GM19035 (cell line): ENCODE results near the gene CD177.
"Not testable (repeated sequence)": the region's sequence is repeated elsewhere in the genome, so short reads cannot be mapped to it uniquely, and the experiment has no call there.

Experiments
- ATAC-seq: cut with Tn5 transposase; IDR thresholded peaks from one replicate; pipeline ENCODE4 v1.9.1; 2021; ENCODE audit not compliant: unreplicated experiment

The CD177 gene

GRCh38 chr19:43353606-43354304 lies at the start of gene CD177:
Gene CD177 (plus strand): TSS chr19:43353686. CDS start chr19:43353715, 29 bp downstream.
- ATAC-seq, result no peak

- ATAC-seq, result no peak
These were observed 47.8 kb upstream of the CD177 start for GRCh38 chr19:43305642-43306041.

- no peak for ATAC-seq
These were observed 47.4 kb upstream of the CD177 start for GRCh38 chr19:43306097-43306496.

- ATAC-seq, result no peak
These were observed 45.2 kb upstream of the CD177 start for GRCh38 chr19:43308244-43308815.

GRCh38 chr19:43309466-43309865 lies 44.0 kb upstream of the CD177 start:
- ATAC-seq, result no peak

GRCh38 chr19:43310221-43310620 lies 43.3 kb upstream of the CD177 start:
- no peak for ATAC-seq

GRCh38 chr19:43311256-43311655 lies 42.2 kb upstream of the CD177 start:
- ATAC-seq, result no peak

- no peak for ATAC-seq
These were observed 41.8 kb upstream of the CD177 start for GRCh38 chr19:43311706-43312105.

- no peak for ATAC-seq
These were observed 39.6 kb upstream of the CD177 start for GRCh38 chr19:43313711-43314495.

GRCh38 chr19:43315851-43316250 lies 37.6 kb upstream of the CD177 start:
- ATAC-seq, result no peak

- ATAC-seq, result no peak
These were observed 36.7 kb upstream of the CD177 start for GRCh38 chr19:43316591-43317319.

GRCh38 chr19:43318203-43318602 lies 35.3 kb upstream of the CD177 start:
- no peak for ATAC-seq

GRCh38 chr19:43318796-43319314 lies 34.6 kb upstream of the CD177 start:
- no peak for ATAC-seq

GRCh38 chr19:43320546-43320945 lies 32.9 kb upstream of the CD177 start:
- no peak for ATAC-seq

- ATAC-seq, result not testable (repeated sequence)
These were observed 26.7 kb upstream of the CD177 start for GRCh38 chr19:43326761-43327160.

GRCh38 chr19:43328561-43328960 lies 24.9 kb upstream of the CD177 start:
- not testable (repeated sequence) for ATAC-seq

- ATAC-seq, result not testable (repeated sequence)
These were observed 24.4 kb upstream of the CD177 start for GRCh38 chr19:43329049-43329448.

GRCh38 chr19:43329989-43330388 lies 23.5 kb upstream of the CD177 start:
- no peak for ATAC-seq

GRCh38 chr19:43330726-43331434 lies 22.6 kb upstream of the CD177 start:
- ATAC-seq, result no peak

GRCh38 chr19:43331435-43332010 lies 22.0 kb upstream of the CD177 start:
- no peak for ATAC-seq
